GM18507 (cell line): Measurements from ENCODE around the gene CDH4.

Experiments
- DNase-seq: peaks from one replicate; pipeline ENCODE4 v3.0.0; 2011; ENCODE audit warnings: low read depth; ENCODE audit not compliant: insufficient read length; ENCODE audit errors: extremely low spot score
- FAIRE-seq: peaks from 2 replicates; lab custom pipeline; 2011; peaks lifted over from hg19 to GRCh38; lab: Jason Lieb, UNC

Gene CDH4

GRCh38 chr20:61878478-61879302 is 626.6 kb downstream of the CDH4 start:
- DNase-seq (no peak), FAIRE-seq (no peak)

- DNase-seq (no peak), FAIRE-seq (no peak)
These were observed 627.2 kb downstream of the CDH4 start for GRCh38 chr20:61879303-61879620.

- no peak for FAIRE-seq
- DNase-seq, result no peak
These were observed 627.6 kb downstream of the CDH4 start for GRCh38 chr20:61879694-61880093.

- no peak for FAIRE-seq
- DNase-seq, result no peak
These were observed 628.6 kb downstream of the CDH4 start for GRCh38 chr20:61880706-61881105.

- DNase-seq (no peak), FAIRE-seq (no peak)
These were observed 629.4 kb downstream of the CDH4 start for GRCh38 chr20:61881416-61881815.

GRCh38 chr20:61881861-61882260 is 629.8 kb downstream of the CDH4 start:
- FAIRE-seq, result no peak
- no peak for DNase-seq

- DNase-seq, result no peak
- no peak for FAIRE-seq
These were observed 630.9 kb downstream of the CDH4 start for GRCh38 chr20:61882716-61883615.

GRCh38 chr20:61883857-61884393 is 631.9 kb downstream of the CDH4 start:
- no peak for DNase-seq
- no peak for FAIRE-seq

- DNase-seq (no peak), FAIRE-seq (no peak)
These were observed 632.7 kb downstream of the CDH4 start for GRCh38 chr20:61884571-61885389.

- FAIRE-seq, result no peak
- DNase-seq, result no peak
These were observed 634.0 kb downstream of the CDH4 start for GRCh38 chr20:61885759-61886715.

GRCh38 chr20:61886721-61887595 is 634.9 kb downstream of the CDH4 start:
- DNase-seq (peak; percentile 23), FAIRE-seq (no peak)

- DNase-seq (no peak), FAIRE-seq (no peak)
These were observed 635.6 kb downstream of the CDH4 start for GRCh38 chr20:61887596-61888093.

- DNase-seq (no peak), FAIRE-seq (no peak)
These were observed 636.2 kb downstream of the CDH4 start for GRCh38 chr20:61888101-61888865.

- FAIRE-seq (no peak), DNase-seq (no peak)
These were observed 637.6 kb downstream of the CDH4 start for GRCh38 chr20:61889659-61890058.

- DNase-seq, result no peak
- FAIRE-seq, result no peak
These were observed 638.1 kb downstream of the CDH4 start for GRCh38 chr20:61890210-61890609.

- FAIRE-seq (no peak), DNase-seq (no peak)
These were observed 639.4 kb downstream of the CDH4 start for GRCh38 chr20:61891476-61891875.
